HG03103 (cell line): ENCODE data around the gene RET.

Experiments used
- ATAC-seq: cut with Tn5 transposase; IDR thresholded peaks from one replicate; pipeline ENCODE4 v1.9.1; 2021; ENCODE audit warnings: low read depth; ENCODE audit not compliant: unreplicated experiment

Gene RET

DNA sequence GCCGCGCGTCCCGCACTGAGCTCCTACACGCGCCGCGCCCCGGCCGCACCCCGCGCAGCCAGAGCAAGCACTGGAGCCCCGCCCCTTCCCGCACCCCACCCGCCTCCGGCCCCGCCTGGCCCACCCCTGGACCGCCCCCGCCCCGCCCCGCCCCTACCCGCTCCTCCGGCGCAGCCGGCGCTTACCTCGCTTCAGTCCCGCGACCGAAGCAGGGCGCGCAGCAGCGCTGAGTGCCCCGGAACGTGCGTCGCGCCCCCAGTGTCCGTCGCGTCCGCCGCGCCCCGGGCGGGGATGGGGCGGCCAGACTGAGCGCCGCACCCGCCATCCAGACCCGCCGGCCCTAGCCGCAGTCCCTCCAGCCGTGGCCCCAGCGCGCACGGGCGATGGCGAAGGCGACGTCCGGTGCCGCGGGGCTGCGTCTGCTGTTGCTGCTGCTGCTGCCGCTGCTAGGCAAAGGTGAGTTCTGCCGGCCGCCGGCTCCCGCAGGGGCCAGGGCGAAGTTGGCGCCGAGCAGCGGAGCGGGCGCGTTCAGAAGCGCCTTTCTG lies at the start of gene RET:
Gene RET, plus strand, starts transcription at position 194 of the 545 bp plus-strand sequence. Its CDS starts 190 bp downstream, at position 384.
- no peak for ATAC-seq

DNA sequence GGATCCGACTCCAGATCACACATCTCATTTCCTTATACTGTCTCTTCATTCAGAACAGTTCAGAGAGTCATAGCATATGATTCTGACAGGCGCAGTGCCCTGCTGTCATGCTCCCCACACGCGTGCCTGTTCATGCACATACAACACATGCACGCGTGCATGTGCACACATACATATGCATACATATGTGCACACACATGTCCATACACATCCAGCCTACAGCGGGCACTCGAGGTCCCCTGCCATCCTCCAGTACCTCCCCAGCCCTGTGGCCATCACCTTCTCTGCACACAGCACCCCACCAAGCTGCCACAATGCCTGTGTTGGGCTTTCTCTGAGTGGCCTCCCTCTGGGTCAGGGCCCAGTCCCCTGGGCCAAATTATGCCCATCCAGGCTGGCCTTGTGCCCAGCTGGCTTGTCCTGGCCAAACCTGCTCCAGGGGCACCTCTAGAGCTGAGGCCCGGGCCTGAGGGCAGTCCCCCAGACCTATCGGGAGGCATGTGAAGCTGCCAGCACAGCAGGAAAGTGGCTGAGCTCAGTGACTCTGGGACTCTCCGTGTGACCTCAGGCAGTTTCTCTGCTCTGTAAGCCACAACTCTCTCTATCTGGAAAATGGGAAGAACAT lies 49.4 kb upstream of the RET start:
- ATAC-seq, result no peak

DNA sequence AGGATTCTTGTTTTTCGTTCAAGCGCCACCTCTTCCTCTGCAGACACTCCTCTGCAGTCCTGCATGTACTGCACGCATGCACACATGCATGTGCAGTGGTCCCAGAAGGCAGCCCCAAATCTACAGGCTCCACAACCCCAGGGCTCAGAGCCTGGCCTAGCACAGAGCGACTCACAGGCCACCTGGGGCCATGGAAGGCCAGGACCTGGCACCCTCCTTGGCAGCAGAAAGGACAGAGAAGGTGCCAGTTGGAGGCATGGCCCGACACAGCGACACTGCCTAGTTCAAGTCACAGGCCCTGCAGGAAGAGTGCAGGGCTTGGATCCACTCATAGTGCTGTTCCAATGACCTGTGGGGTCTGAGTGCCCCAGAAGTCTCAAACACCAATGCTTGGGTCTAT lies 48.7 kb upstream of the RET start:
- no peak for ATAC-seq

DNA sequence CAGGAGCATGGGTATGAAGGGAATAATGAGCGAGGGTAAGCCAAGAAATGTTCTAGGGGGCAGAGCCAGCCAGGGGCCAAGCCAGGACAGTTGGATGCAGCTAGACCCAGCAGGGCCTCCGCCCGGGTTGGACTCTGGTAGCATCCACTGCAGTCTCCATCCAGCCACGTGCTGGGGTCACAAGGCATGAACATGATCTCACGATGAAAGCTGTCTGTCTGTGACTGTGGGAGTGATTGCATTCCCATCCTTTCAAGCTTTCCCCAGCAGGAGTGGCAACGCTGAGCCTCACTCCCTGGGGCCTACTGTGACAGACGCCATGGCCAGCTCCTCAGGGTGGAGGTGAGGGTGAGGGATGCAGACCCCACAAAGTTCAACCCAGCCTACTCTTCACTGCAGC lies 47.8 kb upstream of the RET start:
- ATAC-seq, result no peak

DNA sequence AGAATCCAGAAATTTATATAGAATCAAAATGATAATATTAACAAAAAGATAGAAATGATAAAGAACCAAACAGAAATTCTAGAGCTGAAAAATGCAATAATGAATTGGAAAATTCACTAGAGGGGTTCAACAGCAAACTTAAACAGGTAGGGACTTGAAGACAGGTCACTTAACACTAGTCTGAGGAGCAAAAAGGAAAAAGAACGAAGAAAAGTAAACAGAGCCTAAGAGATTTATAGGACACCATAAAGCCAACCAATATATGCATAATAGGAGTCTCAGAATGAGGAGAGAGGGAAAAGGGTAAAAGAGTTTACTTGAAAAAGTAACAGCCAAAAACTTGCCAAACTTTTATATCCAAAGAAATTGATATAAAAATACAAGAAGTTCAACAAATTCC lies 44.3 kb upstream of the RET start:
- ATAC-seq, result no peak

DNA sequence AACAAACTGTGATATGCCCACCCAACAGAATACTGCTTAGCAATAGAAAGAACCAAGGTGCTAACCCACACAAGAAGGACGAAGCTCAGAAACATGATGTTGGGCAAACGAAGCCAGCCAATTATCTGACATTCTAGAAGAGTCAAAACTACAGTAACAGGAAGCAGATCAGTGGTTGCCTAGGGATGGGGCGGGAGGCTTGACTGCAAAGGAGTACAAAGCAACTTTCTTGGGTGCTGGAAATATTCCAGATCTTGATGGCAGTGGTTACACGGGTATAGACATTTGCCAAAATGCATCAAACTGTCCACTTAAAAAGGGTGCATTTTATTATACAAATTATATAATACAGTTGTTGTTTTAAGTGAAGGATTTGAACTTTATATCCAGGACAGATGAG lies 41.1 kb upstream of the RET start:
- no peak for ATAC-seq

DNA sequence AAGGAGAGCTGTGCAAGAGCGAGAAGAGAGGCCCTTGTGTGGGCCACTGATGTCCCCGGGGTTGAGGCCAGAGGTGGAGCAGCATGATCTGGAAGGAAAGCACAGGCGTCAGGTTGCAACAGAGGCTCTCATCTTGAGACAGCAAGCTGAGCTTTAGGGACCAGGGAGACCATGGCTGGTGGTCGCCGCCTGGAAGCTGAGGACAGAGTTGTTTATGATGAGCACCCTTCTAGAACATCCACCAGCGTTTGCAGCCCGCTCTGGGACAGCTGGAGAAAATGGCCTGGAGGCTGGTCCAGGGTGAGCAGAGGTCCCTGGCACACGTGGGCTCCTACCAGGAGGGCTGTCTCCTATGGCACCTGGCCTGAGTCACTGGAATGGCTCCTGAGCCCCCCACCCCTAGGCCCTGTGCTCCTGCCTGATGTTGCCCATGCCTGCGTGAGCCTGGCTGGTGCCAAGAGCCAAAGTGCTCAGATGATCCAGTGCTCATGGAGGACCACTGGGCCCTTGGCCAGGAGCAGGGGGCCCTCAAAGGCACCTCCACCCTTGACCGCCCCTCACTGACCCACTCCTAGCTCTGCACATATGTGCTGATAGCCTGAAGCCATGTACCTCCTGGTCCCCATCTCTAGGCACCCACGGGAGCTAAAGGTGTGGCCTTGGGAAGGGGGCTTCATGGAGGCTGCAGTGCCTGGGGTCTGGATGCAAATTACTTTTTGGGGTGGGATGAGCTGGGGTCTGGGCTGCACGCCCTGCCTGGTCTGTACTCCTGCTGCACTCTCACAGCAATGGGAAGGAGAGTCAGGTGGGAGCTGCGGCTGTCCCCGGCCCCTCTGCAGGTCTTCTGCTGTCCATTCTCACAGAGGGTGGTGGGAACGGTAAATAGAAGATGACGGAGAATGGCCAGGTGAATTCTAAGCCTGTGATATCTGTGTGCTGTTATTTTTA lies 40.1 kb upstream of the RET start:
- ATAC-seq, result no peak

DNA sequence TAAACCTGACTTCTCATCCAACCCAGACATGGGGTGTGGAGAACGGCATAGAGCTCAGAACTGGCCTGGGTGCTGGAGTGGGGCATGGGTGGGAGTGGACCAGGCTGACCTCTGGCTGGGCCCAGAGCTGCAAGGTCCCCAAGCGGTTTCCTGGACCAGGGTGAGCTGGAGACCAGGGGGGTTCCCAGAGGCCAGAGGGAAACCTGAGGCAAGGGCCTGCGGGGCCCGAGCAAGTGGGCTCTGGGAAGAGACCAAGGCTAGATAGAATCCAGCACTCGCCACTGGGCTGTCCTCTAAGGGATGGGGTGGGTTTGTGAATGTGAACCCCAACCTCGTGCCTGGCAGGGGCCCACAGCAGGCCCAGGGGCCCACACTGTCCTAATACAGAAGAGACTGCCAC lies 39.4 kb upstream of the RET start:
- no peak for ATAC-seq

DNA sequence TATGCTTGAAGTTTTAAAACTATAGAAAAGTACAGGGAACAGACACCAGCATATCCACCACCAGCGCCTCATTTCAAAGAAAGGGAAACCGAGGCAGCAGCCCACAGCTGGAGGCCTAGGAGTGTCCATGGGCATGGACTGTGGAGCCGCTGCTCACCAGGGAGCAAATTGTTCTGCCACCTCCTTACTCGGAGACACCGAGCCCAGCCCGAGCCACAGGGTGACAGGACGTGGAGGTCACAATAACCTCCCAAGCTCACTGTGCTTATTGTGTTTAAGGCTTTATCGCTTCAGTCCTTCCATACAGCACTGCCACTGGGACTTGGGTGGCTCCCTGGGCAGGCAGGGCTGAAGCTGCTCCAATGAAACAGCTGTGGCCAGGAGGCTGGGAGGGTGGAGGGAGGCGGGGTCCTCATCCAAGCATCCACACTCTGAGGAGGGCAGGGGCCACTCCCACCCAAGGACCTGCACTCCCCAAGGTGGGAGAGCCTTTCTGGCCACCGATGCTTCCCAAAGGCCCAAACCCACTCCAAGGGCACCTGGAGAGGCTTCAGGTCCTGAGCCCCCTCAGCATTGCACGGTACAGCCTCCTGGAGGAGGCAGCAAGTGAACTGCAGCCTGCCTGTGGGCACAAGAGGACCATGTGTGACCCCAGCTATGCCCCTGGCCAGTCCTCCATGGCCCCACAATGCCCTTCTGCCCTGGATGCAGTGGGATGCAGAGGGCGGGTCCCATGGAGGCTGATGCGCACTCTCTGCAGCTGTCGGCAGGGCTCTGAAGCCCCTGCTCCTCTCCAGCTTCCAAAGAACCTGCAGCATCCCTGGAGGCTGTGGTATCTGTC lies 38.7 kb upstream of the RET start:
- ATAC-seq, result no peak

DNA sequence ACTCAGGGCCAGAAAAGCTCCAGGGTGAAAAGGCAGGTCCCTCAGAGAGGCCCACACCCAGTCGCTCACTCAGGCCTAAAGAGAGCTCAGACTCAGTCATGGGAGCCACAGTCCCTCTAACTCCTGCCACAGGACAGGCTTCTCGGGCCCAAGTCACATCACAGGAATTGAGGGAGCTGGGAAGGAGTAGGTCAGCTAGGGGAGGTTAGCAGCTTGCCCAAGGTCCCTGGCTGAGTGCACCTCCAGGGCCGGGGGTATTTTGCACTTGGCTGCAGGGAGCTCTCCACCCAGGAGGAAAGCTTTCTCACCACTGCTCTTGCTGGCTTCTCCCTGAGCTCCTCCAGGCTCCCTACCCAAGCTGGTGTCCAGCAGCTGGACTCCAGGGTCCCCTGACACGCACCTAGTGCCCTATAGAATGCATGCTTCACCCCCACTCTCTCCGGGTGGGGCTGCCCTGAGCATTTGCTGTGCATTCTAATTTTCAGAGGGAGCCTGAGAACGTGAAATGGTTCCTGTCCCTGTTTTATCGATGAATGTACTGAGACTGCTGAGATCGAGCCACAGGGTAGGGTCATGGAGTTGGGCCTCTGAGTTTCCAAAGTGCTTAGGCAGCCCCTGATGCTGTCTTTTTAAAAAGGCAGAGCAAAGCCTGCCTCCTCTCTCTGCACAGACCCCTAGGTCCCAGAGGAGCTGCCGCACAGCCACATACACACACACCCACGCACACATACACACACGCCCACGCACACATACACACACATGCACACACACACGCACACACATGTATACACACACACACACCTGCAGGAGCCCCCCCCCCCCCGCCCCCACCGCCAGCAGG lies 37.9 kb upstream of the RET start:
- no peak for ATAC-seq

DNA sequence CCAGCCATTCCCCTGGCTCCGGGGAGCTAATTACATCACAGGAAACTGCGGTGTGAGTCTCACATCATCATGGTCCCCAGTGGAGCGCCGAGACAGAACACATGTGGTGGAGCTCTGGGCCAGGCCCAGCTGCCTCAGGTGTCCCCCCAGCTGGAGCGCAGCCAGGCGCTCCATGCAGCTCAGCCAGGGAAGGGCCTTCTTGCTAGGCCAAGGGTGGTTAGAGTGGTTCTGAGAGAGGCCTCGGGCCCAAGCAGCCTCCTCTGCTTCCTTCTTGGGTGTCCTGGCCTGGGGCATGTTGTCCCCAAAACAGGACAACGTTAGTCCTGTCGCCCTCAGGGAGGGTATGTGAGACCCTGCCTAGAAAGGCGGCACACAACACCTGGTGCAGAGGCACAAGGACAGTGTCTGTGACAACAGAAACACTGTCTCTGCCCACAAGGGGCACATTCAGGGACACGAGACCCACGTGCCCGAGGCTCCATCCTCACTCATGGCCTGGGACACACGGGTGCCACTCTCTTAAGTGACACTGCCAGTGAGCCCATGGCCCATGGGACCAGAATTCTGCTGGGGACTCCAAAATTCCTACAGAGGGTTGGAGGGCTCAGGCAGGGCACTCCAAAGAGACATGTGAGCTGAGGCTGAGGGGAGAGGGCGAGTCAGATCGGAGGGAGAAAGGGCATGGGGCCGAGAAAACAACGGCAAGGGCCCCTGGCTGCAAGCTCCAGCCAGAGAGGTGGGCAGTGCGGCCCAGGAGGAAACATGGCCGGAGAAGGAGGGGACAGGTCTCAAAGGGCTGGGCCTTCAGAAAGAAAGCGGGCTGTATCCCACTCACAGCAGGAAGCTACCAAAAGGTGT lies 37.0 kb upstream of the RET start:
- no peak for ATAC-seq

DNA sequence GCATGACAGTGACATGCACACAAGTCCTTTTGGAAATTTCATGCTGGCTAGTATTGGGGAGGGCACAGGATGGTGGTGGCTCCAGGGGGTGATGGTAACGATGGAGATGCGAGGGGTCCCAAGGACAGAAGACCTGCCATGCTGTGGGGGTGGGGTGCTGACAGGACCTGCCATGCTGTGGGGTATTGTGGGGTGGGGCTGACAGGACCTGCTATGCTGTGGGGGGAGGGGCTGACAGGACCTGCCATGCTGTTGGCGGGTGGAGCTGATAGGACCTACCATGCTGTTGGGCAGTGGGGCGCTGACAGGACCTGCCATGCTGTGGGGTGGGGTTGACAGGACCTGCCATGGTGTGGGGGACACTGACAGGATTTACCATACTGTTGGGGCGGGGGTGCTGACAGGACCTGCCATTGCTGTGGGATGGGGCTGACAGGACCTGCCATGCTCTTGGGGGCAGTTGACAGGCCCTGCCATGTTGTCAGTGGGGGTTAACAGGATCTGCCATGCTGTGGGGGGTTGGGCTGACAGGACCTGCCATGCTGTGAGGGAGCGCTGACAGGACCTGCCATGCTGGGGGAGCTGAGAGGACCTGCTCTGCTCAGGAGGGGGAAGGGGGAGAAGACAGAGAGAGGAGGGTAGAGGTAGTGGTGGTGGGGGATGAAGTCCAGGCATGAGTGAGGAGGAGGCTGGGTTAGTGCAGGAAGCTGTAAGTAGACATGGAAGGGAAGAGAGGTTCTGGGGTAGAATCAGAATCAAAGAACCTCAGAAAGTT lies 36.2 kb upstream of the RET start:
- no peak for ATAC-seq

DNA sequence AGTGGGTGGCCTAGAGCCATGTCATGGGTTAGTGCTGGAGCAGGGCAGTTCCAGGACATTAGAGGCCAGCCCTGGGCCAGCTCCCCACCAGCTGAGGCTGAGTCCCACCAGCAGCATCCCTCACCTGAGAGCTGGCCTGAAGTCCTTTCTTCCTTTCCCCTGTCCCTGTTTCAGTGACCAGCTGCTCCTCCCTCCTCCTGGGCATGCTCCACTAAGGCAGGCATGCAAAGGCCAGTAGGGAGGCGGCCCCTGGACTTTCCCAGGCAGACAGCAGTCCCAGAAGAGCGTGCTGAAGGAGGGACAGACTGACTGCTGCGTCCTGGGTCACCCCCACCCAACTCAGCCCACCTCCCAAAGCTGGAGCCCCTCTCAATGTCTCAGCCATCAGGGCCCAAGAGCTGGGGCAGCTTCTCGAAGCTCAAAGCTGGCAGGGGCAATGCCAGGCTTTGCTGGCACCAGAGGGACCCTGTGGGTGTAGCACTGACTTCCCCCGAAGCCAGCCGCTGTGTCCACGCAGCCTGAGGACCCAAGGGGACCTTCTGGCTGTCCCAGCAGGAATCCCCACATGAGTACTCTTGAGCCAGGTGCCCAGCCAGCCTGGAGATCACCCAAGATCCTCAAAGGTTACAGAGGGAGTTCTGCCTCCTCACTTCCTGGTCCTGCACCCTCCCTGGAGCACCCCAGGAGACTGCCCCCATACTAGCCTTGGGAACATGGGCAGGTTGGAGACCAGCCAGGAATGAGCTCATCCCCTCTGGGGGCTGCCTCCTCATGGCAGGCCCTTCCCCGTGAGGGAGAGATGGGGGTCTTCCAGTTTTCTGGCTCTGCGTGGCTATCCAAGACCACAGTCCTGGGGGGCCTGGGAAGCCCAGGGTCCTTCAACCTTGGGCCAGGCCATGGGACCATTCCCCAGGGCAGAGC lies 35.2 kb upstream of the RET start:
- no peak for ATAC-seq

DNA sequence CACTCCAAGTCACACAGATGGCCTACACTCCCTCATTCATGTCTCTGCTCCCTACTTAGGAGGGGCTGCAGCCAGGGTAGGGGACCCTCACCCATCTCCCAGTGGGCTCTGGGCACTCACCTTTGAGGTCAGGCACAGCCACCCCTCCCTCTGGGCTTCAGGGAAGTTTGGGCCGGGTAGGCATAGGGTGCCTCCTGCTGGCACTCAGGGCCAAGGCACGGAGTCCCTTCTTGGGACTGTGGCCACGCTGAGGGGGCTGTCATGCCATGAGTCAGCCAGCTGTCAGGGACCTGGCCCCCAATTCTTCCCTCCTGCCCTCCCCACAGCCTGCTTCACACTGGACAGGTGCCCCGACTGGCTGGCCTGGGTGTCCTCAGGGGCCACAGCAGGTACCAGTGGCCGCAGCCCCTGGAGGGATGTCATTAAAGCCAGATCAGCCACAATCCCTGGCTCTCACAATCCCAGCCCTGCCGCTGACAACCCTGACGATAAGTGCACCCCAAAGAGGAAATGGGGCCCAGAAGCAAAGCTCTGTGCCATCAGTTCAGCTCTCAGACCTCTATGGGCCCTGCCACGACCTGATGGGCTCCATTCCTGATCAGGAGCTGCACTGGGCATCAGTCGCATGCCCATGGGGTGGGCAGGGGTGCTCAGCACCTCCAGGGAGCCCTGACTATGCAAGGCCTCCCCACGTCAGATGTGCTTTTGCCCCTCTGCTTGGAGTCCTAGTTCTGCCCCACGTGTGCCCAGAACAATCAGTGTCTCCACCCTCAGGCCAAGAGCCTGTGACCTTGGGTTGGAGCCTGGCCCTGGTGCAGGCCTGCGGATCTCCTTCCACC lies 34.1 kb upstream of the RET start:
- ATAC-seq, result no peak

DNA sequence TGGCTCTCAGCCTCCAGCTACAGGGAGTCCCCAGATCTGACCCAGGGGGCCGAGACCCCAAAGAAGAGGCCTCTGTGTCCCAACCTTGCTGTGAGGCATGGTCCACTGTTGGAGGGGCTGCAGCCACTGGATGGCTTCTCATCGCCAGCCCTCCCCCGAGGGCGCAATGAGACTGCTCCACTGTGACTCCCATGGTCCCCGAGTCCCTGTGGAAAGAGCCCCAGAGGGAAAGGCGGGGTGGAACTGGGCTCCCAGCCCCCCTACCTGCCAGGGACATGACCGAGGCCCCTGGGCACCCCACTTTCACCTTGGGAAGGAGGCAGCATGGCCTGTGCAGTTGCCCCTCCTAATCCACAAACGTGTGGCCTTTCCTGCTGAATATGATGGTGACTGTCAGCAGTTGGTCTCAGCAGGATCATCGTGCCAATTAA lies 33.5 kb upstream of the RET start:
- no peak for ATAC-seq

DNA sequence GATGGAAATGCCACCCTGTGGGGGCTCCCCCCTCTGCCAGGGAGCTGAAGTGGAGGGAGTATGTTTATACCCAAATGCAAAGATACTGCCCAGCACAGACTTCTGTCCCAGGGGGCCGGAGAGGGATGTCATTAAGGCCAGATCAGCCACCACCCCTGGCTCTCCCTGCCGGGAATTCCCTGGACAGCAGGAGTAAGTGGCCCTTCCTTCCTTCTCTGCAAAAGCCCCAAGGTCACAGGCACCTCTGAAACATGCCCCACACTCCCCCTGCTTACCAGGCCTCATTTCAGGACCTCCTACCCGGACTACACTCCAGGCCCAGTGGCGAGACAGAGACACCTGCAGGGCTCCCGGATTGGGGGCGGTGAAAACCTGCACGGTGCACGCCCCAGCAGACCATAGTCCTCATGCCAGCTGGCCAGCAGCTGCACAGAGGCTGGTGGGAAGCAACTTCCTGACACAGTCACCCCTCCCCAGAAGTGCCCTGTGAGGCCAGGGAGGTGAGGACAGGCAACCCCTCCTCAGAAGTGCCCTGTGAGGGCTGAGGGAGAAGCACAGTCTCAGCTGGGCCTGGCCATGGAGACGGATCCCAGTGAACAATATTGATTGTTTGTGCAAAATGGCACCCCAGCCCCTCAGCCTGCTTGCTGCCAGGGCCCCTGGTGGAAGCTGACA lies 33.0 kb upstream of the RET start:
- no peak for ATAC-seq
